ENCODE data around the gene DNMT3L. TPM values are rescaled to one million over a fixed set of nuclear protein-coding genes. Genes with fewer than 3 reads are reported as not detected.

Gene DNMT3L
- total RNA-seq, 1 donor from 2014 or later, result not detected

GRCh38 chr21:44290327-44291077 lies 28.8 kb upstream of the DNMT3L start:
- no peaks in the 10 kb centered on the region for H3K36me3 Mint-ChIP-seq (ENCODE audit: insufficient read depth)
- H3K4me1 Mint-ChIP-seq (ENCODE audit: low read depth), result no peaks in the 10 kb centered on the region
- H3K4me3 Mint-ChIP-seq (ENCODE audit: low read depth), result no peak overlapping the region
- no peak for DNase-seq (ENCODE audit: low spot score, unreplicated experiment)
- H3K27me3 Mint-ChIP-seq, result peaks cover 7% of the 10 kb centered on the region
- no peaks in the 10 kb centered on the region for H3K9me3 Mint-ChIP-seq (ENCODE audit: low read depth)
- TF ChIP-seq, protein P1, sequence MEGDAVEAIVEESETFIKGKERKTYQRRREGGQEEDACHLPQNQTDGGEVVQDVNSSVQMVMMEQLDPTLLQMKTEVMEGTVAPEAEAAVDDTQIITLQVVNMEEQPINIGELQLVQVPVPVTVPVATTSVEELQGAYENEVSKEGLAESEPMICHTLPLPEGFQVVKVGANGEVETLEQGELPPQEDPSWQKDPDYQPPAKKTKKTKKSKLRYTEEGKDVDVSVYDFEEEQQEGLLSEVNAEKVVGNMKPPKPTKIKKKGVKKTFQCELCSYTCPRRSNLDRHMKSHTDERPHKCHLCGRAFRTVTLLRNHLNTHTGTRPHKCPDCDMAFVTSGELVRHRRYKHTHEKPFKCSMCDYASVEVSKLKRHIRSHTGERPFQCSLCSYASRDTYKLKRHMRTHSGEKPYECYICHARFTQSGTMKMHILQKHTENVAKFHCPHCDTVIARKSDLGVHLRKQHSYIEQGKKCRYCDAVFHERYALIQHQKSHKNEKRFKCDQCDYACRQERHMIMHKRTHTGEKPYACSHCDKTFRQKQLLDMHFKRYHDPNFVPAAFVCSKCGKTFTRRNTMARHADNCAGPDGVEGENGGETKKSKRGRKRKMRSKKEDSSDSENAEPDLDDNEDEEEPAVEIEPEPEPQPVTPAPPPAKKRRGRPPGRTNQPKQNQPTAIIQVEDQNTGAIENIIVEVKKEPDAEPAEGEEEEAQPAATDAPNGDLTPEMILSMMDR (IDR thresholded peaks at IDR 0.05; ENCODE audit: unreplicated experiment), result no peak
- peak overlapping the region; percentile 73 for H3K27ac Mint-ChIP-seq

DNA sequence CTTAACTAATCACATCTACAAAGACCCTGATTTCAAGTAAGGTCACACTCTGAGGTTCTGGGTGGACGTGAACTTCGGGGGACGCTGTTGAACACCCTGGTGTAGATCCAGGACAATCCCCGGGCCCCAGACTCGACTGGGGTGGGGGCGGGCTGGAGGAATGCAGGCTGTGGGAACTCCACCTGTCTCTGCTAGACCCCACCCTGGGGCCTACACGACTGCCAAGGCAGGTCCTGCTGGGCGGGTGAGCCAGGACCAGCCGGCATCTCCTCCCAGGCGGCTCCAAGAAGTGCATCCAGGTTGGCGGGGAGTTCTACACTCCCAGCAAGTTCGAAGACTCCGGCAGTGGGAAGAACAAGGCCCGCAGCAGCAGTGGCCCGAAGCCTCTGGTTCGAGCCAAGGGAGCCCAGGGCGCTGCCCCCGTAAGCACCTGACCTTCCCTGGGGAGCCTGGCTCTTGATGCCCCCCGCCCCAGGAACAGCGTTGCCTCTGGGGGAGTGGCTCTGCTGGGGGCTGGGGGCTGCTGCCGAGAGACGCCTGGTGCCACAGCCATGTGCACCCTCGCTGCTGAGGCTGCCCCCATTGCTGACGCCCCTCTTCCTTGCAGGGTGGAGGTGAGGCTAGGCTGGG lies 27.8 kb upstream of the DNMT3L start:
- Mint-ChIP-seq H3K27me3 (peaks cover 9% of the 10 kb centered on the region), H3K27ac (no peak overlapping the region), H3K9me3 (ENCODE audit: low read depth) (no peaks in the 10 kb centered on the region), H3K36me3 (ENCODE audit: insufficient read depth) (no peaks in the 10 kb centered on the region), H3K4me1 (ENCODE audit: low read depth) (no peaks in the 10 kb centered on the region), H3K4me3 (ENCODE audit: low read depth) (no peak overlapping the region)
- no peak for DNase-seq (ENCODE audit: low spot score, unreplicated experiment)
- TF ChIP-seq, protein P1 (IDR thresholded peaks at IDR 0.05; ENCODE audit: unreplicated experiment), result no peak

- no peak for DNase-seq (ENCODE audit: low spot score, unreplicated experiment)
- no peak overlapping the region for H3K27ac Mint-ChIP-seq
- H3K36me3 Mint-ChIP-seq (ENCODE audit: insufficient read depth), result no peaks in the 10 kb centered on the region
- TF ChIP-seq, protein P1 (IDR thresholded peaks at IDR 0.05; ENCODE audit: unreplicated experiment), result no peak
- no peaks in the 10 kb centered on the region for H3K9me3 Mint-ChIP-seq (ENCODE audit: low read depth)
- peaks cover 15% of the 10 kb centered on the region for H3K27me3 Mint-ChIP-seq
- H3K4me3 Mint-ChIP-seq (ENCODE audit: low read depth), result no peak overlapping the region
- H3K4me1 Mint-ChIP-seq (ENCODE audit: low read depth), result peaks cover 3% of the 10 kb centered on the region
Observed at GRCh38 chr21:44288251-44289110, 26.8 kb upstream of the DNMT3L start.

- Mint-ChIP-seq H3K4me3 (ENCODE audit: low read depth) (no peak overlapping the region), H3K4me1 (ENCODE audit: low read depth) (peaks cover 12% of the 10 kb centered on the region), H3K9me3 (ENCODE audit: low read depth) (no peaks in the 10 kb centered on the region), H3K36me3 (ENCODE audit: insufficient read depth) (no peaks in the 10 kb centered on the region), H3K27ac (no peak overlapping the region), H3K27me3 (peaks cover 24% of the 10 kb centered on the region)
- no peak for DNase-seq (ENCODE audit: low spot score, unreplicated experiment)
- TF ChIP-seq, protein P1 (IDR thresholded peaks at IDR 0.05; ENCODE audit: unreplicated experiment), result no peak
Observed at GRCh38 chr21:44286716-44287632, 25.3 kb upstream of the DNMT3L start.
